MCF 10A (cell line): ENCODE results near the gene PHF21B. TPM values are rescaled to one million over a fixed set of nuclear protein-coding genes. Genes with fewer than 3 reads are reported as not detected.

Source experiments
- BruUV-seq: library from RNA; stranded (reverse); fragments of 400-500 nt; replicated peaks from 2 replicates; lab custom pipeline; 2021; lab: Mats Ljungman, UMichigan
- CTCF ChIA-PET: fragments of 300-600 bp; sonication (Branson Sonifier 250); formaldehyde crosslinking; extraction: SDS; loops from one replicate; lab custom pipeline; 2021; ENCODE audit warnings: antibody characterized with exemption, inconsistent platforms; lab: Yijun Ruan, JAX
- POLR2A ChIA-PET: fragments of 300-600, 350-650 bp; sonication (Branson Sonifier 250); formaldehyde crosslinking; extraction: SDS; loops from one replicate; lab custom pipeline; 2020; ENCODE audit warnings: antibody characterized with exemption, inconsistent platforms; lab: Yijun Ruan, JAX
- DNase-seq: peaks from one replicate; pipeline ENCODE4 v3.0.0-alpha.2; 2018; ENCODE audit not compliant: unreplicated experiment
- H3K27ac Mint-ChIP-seq: one replicate; pipeline ENCODE4 v1.8.0; 2022; ENCODE audit warnings: mild to moderate bottlenecking, low read depth, mixed read lengths; ENCODE audit not compliant: unreplicated experiment
- H3K27me3 Mint-ChIP-seq: one replicate; pipeline ENCODE4 v1.8.0; 2022; ENCODE audit warnings: mixed read lengths; ENCODE audit not compliant: insufficient read depth, unreplicated experiment
- H3K36me3 Mint-ChIP-seq: one replicate; pipeline ENCODE4 v1.8.0; 2022; ENCODE audit warnings: mild to moderate bottlenecking, moderate library complexity, mixed read lengths; ENCODE audit not compliant: insufficient read depth, unreplicated experiment
- H3K4me1 Mint-ChIP-seq: one replicate; pipeline ENCODE4 v1.8.0; 2022; ENCODE audit warnings: mixed read lengths; ENCODE audit not compliant: insufficient read depth, unreplicated experiment
- H3K4me3 Mint-ChIP-seq: one replicate; pipeline ENCODE4 v1.8.0; 2022; ENCODE audit warnings: mild to moderate bottlenecking, moderate library complexity, mixed read lengths; ENCODE audit not compliant: unreplicated experiment
- H3K9me3 Mint-ChIP-seq: one replicate; pipeline ENCODE4 v1.8.0; 2022; ENCODE audit warnings: mixed read lengths; ENCODE audit not compliant: unreplicated experiment
- CTCF ChIP-seq: fragments of 200-600 bp; IDR thresholded peaks from one replicate; pipeline ENCODE4 v1.8.0; 2022; ENCODE audit warnings: antibody characterized with exemption, mild to moderate bottlenecking; ENCODE audit not compliant: unreplicated experiment
- intact Hi-C: fragments of 100-400 bp; cut with micrococcal nuclease; formaldehyde crosslinking; loops from 2 replicates; pipeline ENCODE4 v1.14.1; 2022
- total RNA-seq: library from RNA; stranded (reverse); gene quantifications from 2 replicates; pipeline ENCODE4 v1.2.3, GENCODE V29; 2022

The PHF21B gene
- total RNA-seq, 1 experiment from 2014 or later = 0.75 TPM

DNA sequence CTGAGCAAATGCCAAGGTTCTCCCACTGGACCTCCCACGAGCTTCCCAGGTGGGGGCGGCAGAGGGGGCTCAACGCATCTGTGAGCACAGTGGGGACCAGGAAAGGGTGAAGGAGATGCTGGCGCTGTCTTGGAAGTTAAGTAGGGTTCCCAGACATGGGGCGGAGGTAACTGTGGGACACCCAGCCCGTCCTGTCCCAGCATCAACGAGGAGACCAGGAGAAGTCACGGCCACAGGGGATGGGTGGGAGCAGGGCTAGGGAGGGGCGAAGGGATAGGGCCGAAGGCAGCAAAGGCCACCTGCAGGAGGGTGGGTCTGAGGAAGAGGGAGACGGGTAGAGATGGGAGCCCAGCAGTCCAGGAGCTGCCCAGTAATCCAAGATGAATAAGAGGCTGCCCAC is 70.4 kb downstream of the PHF21B start:
- BruUV-seq = no TSS peak
- Mint-ChIP-seq H3K27me3 (peaks cover 30% of the 10 kb centered on the region), H3K36me3 (peaks cover 5% of the 10 kb centered on the region), H3K4me3 (no peak overlapping the region), H3K4me1 (peaks cover 10% of the 10 kb centered on the region), H3K27ac (no peak overlapping the region), H3K9me3 (no peaks in the 10 kb centered on the region)
- ChIA-PET CTCF (interaction anchor here (0.6 kb wide), 1 partner anchor 54 kb away, joined by 3 read pairs; no protein-coding TSS in a partner anchor), POLR2A (no interaction called here)
- DNase-seq = no peak
- intact Hi-C loops = no loop called here
- no peak for TF ChIP-seq CTCF

- Mint-ChIP-seq H3K4me1 (peaks cover 10% of the 10 kb centered on the region), H3K27me3 (peaks cover 30% of the 10 kb centered on the region), H3K9me3 (no peaks in the 10 kb centered on the region), H3K4me3 (no peak overlapping the region), H3K36me3 (peaks cover 5% of the 10 kb centered on the region), H3K27ac (no peak overlapping the region)
- POLR2A ChIA-PET = no interaction called here
- no peak for TF ChIP-seq CTCF
- intact Hi-C loops = no loop called here
- DNase-seq = no peak
- no TSS peak for BruUV-seq
- CTCF ChIA-PET = interaction anchor here (0.6 kb wide), 1 partner anchor 55 kb away, joined by 3 read pairs; no protein-coding TSS in a partner anchor
Measured at GRCh38 chr22:44938886-44939285, 70.9 kb downstream of the PHF21B start.

DNA sequence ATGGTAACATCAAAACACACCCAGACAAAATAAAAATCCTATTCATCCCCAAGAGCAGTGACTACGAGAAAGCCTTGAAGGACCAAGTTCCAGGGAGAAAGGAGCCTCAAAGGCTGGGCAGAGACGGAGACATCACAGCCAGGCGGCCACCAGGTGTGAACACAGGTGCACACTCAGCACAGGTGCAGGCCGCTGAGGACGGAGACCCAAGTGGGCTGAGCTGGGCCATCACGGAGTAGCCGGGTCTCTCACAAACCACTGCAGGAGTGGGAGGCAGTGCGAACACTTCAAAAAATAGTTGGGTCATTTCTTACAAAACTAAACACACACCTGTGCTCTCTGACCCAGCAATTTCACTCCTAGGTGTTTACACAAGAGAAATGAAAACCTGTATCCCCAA is 72.6 kb downstream of the PHF21B start:
- CTCF ChIA-PET = no interaction called here

GRCh38 chr22:44936201-44936600 is 73.6 kb downstream of the PHF21B start:
- ChIA-PET CTCF (no interaction called here), POLR2A (interaction anchor here (0.7 kb wide), 1 partner anchor 37 kb away, joined by 3 read pairs; no protein-coding TSS in a partner anchor)
- no peak for TF ChIP-seq CTCF
- peaks cover under 1% of the 10 kb centered on the region for H3K36me3 Mint-ChIP-seq
- H3K27ac Mint-ChIP-seq = no peak overlapping the region
- H3K4me3 Mint-ChIP-seq = no peak overlapping the region
- H3K27me3 Mint-ChIP-seq = peaks cover 35% of the 10 kb centered on the region
- no TSS peak for BruUV-seq
- peaks cover 10% of the 10 kb centered on the region for H3K4me1 Mint-ChIP-seq
- no peak for DNase-seq
- intact Hi-C loops = no loop called here
- H3K9me3 Mint-ChIP-seq = no peaks in the 10 kb centered on the region

More for the DNA sequence above, 72.6 kb downstream of the PHF21B start:
- peaks cover 5% of the 10 kb centered on the region for H3K36me3 Mint-ChIP-seq
- no peak for DNase-seq
- POLR2A ChIA-PET = no interaction called here
- intact Hi-C loops = no loop called here
- peaks cover 33% of the 10 kb centered on the region for H3K27me3 Mint-ChIP-seq
- H3K27ac Mint-ChIP-seq = no peak overlapping the region
- H3K9me3 Mint-ChIP-seq = no peaks in the 10 kb centered on the region
- no TSS peak for BruUV-seq
- H3K4me3 Mint-ChIP-seq = no peak overlapping the region
- peaks cover 10% of the 10 kb centered on the region for H3K4me1 Mint-ChIP-seq
- no peak for TF ChIP-seq CTCF
